ENCODE results near the gene ASGR2. TPM values are rescaled to one million over a fixed set of nuclear protein-coding genes. Genes with fewer than 3 reads are reported as not detected.
"Not testable (repeated sequence)": the region's sequence is repeated elsewhere in the genome, so short reads cannot be mapped to it uniquely, and the experiment has no call there.

The ASGR2 gene, protein sequence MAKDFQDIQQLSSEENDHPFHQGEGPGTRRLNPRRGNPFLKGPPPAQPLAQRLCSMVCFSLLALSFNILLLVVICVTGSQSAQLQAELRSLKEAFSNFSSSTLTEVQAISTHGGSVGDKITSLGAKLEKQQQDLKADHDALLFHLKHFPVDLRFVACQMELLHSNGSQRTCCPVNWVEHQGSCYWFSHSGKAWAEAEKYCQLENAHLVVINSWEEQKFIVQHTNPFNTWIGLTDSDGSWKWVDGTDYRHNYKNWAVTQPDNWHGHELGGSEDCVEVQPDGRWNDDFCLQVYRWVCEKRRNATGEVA
- polyA plus RNA-seq (ENCODE audit: low read depth in 6 of 6) = not detected

DNA sequence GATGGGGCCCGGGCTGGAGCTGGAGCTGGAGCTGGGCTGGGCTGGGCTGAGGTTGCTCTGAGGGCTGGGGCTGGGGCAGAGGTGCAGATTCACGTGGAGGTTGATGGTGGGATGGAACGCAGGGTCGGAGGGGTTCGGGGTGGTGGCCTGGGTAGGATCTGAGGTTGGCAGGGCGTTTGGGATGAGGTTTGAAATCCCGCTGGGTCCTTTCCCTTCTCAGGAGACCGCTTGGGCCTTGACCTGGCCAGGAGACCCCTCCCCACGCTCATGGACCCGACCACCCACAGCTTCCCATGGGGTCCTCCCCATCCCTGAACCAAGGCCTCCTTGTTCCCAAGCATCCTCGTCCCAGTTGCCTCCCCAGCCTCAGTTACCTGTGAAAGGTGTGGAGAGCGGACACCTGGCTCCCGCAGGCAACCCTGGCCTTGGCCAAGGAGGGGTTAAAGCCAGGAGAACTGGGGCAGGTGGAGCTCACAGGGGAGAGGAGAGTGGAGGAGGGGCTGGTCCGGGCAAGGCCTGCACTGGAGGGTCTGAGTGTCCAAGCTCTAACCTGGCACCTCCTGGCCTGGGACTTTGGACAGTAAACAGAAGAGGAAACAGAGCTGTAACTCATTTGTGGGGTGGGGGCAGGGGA, at the start of gene ASGR2:
ASGR2 (minus strand) TSS at position 582 of the 634 bp plus-strand sequence. CDS start 582 bp downstream, outside the sequence.
- peak within 1 kb of the TSS in 3 of 6 donors; percentile 26 to 84 (median 77) for H3K27ac Mint-ChIP-seq

DNA sequence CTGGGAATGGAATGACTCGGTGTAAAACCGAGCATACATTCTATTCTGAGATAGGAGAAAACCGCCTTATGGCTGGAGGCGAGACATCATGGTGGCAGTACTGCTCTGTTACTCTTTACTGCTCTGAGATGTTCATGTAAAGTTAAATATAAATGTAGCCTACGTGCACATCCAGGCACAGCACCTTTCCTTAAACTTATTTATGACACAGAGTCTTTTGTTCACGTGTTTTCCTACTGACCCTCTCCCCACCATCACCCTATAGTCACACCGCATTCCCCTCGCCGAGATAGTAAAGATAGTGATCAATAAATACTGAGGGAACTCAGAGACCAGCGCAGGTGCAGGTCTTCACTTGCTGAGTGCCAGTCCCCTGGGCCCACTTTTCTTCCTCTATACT, 44.9 kb upstream of the ASGR2 start:
- not testable (repeated sequence) for H3K36me3 Mint-ChIP-seq; H3K4me3 Mint-ChIP-seq; ATAC-seq (ENCODE audit: low read depth in 2 of 2); H3K9me3 Mint-ChIP-seq; H3K4me1 Mint-ChIP-seq; H3K27ac Mint-ChIP-seq; DNase-seq
- H3K27me3 Mint-ChIP-seq = peaks cover 31 to 45% (median 38%) of the 10 kb centered on the region in 3 donors

More for the DNA sequence above, at the start of gene ASGR2:
- Mint-ChIP-seq H3K36me3 (no peaks in the 10 kb centered on the region), H3K9me3 (peaks cover 0 to 4% (median 0%) of the 10 kb centered on the region in 7 donors), H3K4me3 (no peak within 1 kb of the TSS), H3K27me3 (peaks cover 9 to 19% (median 16%) of the 10 kb centered on the region in 3 donors), H3K4me1 (peaks cover 5 to 16% (median 10%) of the 10 kb centered on the region in 3 donors)
- ATAC-seq (ENCODE audit: low read depth in 2 of 2) = no peak
- DNase-seq = no peak

DNA sequence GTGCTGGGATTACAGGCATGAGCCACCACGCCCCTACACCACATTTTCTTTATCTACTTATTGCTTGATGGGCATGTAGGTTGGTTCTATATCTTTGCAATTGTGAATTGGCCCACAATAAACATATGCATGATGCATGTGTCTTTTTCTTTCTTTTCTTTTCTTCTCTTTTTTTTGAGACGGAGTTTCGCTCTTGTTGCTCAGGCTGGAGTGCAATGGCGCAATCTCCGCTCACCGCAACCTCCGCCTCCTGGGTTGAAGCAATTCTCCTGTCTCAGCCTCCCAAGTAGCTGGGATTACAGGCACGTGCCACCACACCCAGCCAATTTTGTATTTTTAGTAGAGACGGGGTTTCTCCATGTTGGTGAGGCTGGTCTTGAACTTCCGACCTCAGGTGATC, 43.8 kb upstream of the ASGR2 start:
- H3K27ac Mint-ChIP-seq; H3K4me1 Mint-ChIP-seq; ATAC-seq (ENCODE audit: low read depth in 2 of 2); H3K9me3 Mint-ChIP-seq; DNase-seq; H3K36me3 Mint-ChIP-seq: not testable (repeated sequence)
- H3K27me3 Mint-ChIP-seq = peaks cover 39 to 46% (median 44%) of the 10 kb centered on the region in 3 donors
- H3K4me3 Mint-ChIP-seq = peak overlapping the region in 2 of 8 donors; percentile 15 to 19

DNA sequence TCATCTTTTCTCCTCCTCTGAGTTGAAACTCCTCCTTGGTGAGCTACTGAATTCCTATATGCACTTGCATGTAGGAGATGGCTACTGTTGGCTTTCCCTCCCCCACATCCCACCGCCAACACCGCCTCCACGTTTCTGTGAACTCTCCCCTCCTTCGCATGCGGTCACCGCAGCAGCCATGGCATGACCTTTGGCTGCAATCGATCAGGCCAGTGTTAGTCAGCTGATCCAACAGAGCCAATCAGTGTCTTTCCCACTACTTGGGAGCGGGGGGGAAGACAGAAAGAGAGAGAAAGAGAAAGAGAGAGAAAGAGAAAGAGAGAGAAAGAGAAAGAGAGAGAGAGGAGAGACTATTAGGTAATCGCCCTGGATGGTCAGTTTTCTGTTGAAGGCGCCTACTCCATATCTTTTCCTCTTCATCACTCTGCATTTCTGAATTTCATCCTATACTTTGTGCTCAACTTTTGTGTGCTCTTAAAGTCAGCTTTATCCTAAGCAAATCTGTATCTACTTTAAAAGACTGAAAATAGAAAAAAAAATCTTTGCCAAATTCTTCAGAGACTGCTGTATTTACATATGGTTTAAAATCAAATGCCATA, 41.8 kb upstream of the ASGR2 start:
- peaks cover 34 to 44% (median 42%) of the 10 kb centered on the region in 3 donors for H3K27me3 Mint-ChIP-seq
- DNase-seq (no peak), ATAC-seq (ENCODE audit: low read depth in 2 of 2) (no peak)
- no peaks in the 10 kb centered on the region for H3K9me3 Mint-ChIP-seq
- no peaks in the 10 kb centered on the region for H3K36me3 Mint-ChIP-seq
- H3K4me1 Mint-ChIP-seq = no peaks in the 10 kb centered on the region
- no peak overlapping the region for H3K27ac Mint-ChIP-seq
- no peak overlapping the region for H3K4me3 Mint-ChIP-seq

DNA sequence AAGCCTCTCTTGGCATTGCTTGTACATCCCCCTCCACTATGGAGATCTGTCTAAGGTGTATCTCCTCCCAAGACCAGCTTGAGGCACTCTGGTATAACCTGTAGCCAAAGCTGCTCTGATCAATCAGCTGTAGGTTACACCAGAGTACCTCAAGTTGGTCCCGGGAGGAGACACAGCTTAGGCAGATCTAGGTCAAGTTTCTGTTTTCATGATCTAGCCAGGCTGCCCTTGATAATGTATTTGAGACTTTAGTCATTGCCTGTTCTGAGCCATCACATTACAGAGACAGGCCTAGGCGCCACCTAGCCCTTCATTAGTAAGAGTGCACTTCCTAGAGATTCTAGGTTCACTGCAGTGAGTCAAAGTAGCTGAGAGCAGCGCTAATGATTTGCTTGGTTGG, 33.1 kb upstream of the ASGR2 start:
- H3K27me3 Mint-ChIP-seq = peaks cover 0 to 7% (median 4%) of the 10 kb centered on the region in 3 donors
- H3K4me3 Mint-ChIP-seq = no peak overlapping the region
- H3K4me1 Mint-ChIP-seq = no peaks in the 10 kb centered on the region
- H3K27ac Mint-ChIP-seq = no peak overlapping the region
- no peak for ATAC-seq (ENCODE audit: low read depth in 2 of 2)
- DNase-seq = no peak
- H3K36me3 Mint-ChIP-seq = no peaks in the 10 kb centered on the region
- no peaks in the 10 kb centered on the region for H3K9me3 Mint-ChIP-seq

DNA sequence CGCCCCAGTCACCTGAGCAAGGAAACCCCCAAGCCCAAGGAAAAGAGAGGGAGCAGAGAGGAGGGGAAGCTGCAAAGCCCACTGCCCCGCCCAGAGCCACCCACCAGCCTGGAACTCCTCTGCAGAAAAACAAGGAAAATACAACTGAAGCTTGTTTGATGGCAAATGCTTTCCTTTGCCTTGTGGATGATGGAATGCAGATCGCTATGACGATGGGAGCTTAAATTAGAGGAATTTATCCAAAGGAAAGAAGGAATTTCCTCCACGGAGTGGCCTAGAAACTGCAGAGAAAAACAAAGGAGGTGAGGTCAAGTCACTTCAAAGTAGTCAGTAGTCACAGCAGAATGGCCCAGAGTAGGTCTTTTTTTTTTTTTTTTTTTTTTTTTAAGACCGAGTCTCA, 31.5 kb upstream of the ASGR2 start:
- Mint-ChIP-seq H3K27me3 (peaks cover 8 to 11% (median 10%) of the 10 kb centered on the region in 3 donors), H3K4me1 (no peaks in the 10 kb centered on the region), H3K27ac (no peak overlapping the region), H3K36me3 (no peaks in the 10 kb centered on the region), H3K4me3 (no peak overlapping the region), H3K9me3 (no peaks in the 10 kb centered on the region)
- ATAC-seq (ENCODE audit: low read depth in 2 of 2) = no peak
- DNase-seq = no peak

DNA sequence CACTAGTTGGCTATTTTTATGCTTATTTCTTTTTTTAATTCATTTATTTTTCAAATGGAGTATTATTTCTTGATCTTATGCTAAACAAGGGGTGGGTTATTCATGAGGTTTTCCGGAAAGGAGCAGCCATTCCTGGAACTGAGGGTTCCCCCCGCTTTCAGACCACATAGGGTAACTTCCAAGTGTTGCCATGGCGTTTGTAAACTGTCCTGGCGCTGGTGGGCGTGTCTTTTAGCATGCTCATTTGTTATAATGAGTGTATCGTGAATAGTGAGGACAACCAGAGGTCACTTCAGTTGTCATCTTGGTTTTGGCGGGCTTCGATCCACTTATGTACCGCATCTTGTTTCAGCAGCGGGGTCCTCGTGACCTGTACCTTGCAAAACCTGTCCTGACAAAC, 29.6 kb upstream of the ASGR2 start:
- no peak for DNase-seq
- H3K4me1 Mint-ChIP-seq = no peaks in the 10 kb centered on the region
- H3K9me3 Mint-ChIP-seq = no peaks in the 10 kb centered on the region
- H3K27ac Mint-ChIP-seq = no peak overlapping the region
- H3K27me3 Mint-ChIP-seq = peaks cover 12 to 17% (median 16%) of the 10 kb centered on the region in 3 donors
- no peak overlapping the region for H3K4me3 Mint-ChIP-seq
- no peaks in the 10 kb centered on the region for H3K36me3 Mint-ChIP-seq
- ATAC-seq (ENCODE audit: low read depth in 2 of 2) = no peak

DNA sequence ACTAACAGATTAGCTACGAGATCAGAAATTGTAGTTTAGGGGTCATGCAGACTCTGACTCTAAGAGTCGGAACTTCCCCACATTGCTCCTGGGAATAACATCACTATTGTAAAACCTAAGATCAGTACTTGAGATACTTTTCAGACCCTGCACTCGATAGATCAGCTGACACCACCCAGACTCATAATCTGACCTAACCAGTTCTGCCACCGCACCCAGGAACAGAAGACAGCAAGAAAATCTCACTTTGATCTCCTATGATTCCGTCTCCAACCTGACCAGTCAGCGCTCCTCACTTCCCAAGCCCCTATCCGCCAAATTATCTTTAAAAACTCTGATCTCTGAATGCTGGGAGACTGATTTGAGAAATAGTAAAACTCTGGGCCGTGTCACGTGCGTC, 27.2 kb upstream of the ASGR2 start:
- Mint-ChIP-seq H3K4me1 (no peaks in the 10 kb centered on the region), H3K36me3 (no peaks in the 10 kb centered on the region), H3K9me3 (no peaks in the 10 kb centered on the region), H3K4me3 (no peak overlapping the region), H3K27me3 (peaks cover 12 to 35% (median 21%) of the 10 kb centered on the region in 3 donors), H3K27ac (no peak overlapping the region)
- DNase-seq = no peak
- ATAC-seq (ENCODE audit: low read depth in 2 of 2) = no peak

DNA sequence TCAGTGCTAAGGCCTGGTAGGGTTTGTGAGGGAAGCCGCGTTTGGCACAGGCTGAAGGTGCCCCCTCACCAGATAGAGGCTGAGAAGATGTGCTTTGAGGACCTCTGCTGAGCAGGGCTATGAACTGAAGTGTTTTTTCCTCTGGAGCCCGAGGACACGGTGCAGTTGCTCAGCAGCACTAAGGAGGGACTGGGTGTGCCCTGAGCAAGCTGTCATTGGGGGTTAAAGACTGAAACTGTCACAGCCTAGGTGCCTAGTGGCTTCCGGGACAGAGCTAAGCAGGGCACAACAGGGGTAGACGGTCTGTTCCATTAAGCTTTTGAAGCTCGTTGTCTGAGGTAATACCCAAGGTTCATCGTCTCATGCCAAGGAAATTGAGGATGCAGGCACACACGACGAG, 24.8 kb upstream of the ASGR2 start:
- peaks cover 0 to 3% (median 0%) of the 10 kb centered on the region in 3 donors for H3K4me1 Mint-ChIP-seq
- ATAC-seq (ENCODE audit: low read depth in 2 of 2) (no peak), DNase-seq (no peak)
- peaks cover 19 to 35% (median 21%) of the 10 kb centered on the region in 3 donors for H3K27me3 Mint-ChIP-seq
- H3K36me3 Mint-ChIP-seq = no peaks in the 10 kb centered on the region
- no peaks in the 10 kb centered on the region for H3K9me3 Mint-ChIP-seq
- H3K27ac Mint-ChIP-seq = no peak overlapping the region
- no peak overlapping the region for H3K4me3 Mint-ChIP-seq

DNA sequence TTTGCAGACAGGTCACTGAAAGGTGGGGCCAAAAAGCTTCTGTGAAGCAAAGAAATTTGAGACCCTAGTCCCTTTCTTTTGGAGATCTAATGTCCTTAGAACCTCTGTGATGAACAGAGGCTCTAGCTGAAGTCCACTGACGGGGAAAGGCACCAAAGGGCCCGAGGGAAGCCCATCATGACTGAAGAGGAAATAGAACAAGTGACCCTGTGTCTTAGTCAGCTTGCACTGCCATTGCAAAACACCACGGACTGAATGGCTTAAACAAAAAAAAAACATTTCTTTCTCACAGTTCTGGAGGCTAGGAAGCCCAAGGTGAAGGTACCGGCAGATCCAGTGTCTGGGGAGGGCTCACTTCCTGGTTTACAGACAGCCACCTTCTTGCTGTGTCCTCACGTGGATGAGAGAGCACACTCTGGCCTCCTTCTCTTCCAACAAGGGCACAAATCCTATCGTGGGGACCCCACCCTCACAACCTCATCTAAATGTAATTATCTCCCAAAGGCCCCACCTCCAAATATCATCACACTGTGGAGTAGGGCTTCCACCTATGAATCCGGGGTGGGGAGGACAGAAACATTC, 24.3 kb upstream of the ASGR2 start:
- H3K27ac Mint-ChIP-seq = no peak overlapping the region
- ATAC-seq (ENCODE audit: low read depth in 2 of 2) = no peak
- peaks cover 19 to 35% (median 21%) of the 10 kb centered on the region in 3 donors for H3K27me3 Mint-ChIP-seq

DNA sequence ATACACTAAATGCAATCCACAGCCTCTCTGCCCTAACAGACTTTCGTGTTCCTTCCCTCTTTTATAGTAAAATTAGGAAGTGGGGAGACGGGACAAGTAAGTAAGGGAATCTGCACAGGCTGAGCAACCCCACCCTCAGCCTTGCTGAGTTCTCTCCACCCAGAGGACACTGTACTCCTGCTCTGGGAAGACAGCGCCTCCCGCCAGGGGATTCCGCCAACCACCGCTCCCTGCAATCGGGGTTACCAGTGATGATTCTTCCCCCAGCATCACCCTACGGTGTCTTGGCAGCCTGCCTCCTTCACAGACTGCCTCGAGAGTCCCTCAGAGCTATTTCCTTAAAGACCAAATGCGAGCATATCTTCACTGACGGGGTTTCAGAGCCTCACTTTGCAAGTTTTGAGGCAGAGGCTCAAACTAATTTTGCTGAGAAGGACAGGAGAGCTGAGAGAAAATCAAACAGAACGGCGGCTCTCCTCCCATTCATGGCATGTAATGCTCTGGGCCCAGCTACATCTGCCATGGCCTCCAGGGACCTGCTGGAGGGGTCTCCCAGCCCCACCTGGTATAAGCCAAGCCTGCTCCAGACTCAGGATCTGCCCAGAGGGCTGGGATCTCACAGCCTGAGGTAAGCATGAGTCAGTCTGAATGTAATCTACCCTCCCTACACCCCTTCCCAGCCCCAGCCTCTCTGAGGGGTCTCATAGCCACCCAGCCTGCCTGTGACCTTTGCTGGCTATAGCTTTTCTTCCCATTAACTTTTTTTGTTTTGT, 22.7 kb upstream of the ASGR2 start:
- peaks cover 19 to 39% (median 19%) of the 10 kb centered on the region in 3 donors for H3K27me3 Mint-ChIP-seq
- no peak overlapping the region for H3K27ac Mint-ChIP-seq
- DNase-seq (no peak), ATAC-seq (ENCODE audit: low read depth in 2 of 2) (no peak)
- peaks cover 12 to 15% (median 14%) of the 10 kb centered on the region in 3 donors for H3K4me1 Mint-ChIP-seq
- no peaks in the 10 kb centered on the region for H3K36me3 Mint-ChIP-seq
- H3K4me3 Mint-ChIP-seq = no peak overlapping the region
- no peaks in the 10 kb centered on the region for H3K9me3 Mint-ChIP-seq

More for the DNA sequence above, 24.3 kb upstream of the ASGR2 start:
- no peak overlapping the region for H3K4me3 Mint-ChIP-seq
- DNase-seq = no peak
- no peaks in the 10 kb centered on the region for H3K36me3 Mint-ChIP-seq
- no peaks in the 10 kb centered on the region for H3K9me3 Mint-ChIP-seq
- H3K4me1 Mint-ChIP-seq = peaks cover 0 to 3% (median 0%) of the 10 kb centered on the region in 3 donors

DNA sequence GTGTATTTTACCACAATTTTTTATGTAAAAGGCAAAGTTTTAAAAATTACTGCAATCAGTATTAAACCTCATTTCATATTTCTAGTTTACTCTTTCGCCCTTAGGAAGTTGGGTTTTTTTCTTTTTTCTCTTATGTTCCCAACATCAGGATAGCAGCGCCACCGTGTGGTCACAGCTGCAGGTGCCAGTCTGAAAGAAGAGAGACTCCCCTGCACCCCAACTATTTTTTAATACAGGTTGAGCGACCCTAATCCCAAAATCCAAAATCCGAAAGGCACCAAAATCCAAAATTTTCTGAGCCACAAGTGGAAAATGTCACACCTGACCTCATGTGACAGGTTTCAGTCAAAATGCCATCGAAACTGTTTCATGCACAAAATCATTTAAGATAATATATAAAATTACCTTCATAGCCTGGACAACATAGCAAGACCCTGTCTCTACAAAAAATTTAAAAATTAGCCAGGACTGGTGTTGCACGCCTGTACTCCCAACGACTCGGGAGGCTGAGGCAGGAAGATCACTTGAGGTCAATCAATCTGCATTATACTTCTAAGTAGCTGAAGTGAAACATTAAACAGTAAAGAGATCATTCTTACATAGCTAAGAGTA, 21.8 kb upstream of the ASGR2 start:
- Mint-ChIP-seq H3K9me3 (no peaks in the 10 kb centered on the region), H3K27me3 (peaks cover 10 to 32% (median 13%) of the 10 kb centered on the region in 3 donors), H3K27ac (peak overlapping the region in 3 of 6 donors; percentile 32 to 81 (median 68)), H3K4me1 (peaks cover 18 to 24% (median 22%) of the 10 kb centered on the region in 3 donors), H3K4me3 (peak overlapping the region in 1 of 8 donors; percentile 57), H3K36me3 (no peaks in the 10 kb centered on the region)
- ATAC-seq (ENCODE audit: low read depth in 2 of 2) (no peak), DNase-seq (peak; percentile 67)

All from naive B cell (primary cell).